ENCODE results near the gene HBE1.

DNA sequence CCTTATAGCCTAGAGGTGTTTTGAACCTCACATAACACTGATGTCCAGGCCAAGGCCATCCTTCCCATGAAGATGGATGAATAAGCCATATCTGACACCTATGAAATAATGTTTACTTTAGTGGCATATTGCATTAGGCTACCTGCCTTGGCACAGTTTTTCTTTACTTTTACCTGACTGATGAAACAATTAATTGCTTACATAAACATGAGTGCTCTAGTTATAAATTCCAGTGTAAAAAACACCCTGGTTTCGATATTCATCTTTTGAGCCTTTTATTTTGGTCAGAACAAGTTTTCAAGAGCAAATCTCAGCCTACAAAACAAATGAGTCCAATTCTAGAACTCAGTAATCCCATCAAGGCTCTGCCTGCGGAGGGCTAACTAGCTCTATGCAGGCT lies 7.0 kb upstream of the HBE1 start:
- TF ChIP-seq ZBTB33 (IDR thresholded peaks at IDR 0.05; ENCODE audit: borderline replicate concordance, low read depth) (no peak), CTCF (IDR thresholded peaks at IDR 0.05) (no peak), RAD21 (IDR thresholded peaks at IDR 0.05; ENCODE audit: low read length) (no peak)

All from SK-N-SH (cell line).